Activated gamma-delta T cell (primary cell): ENCODE results near the gene XAF1.
"Not testable (repeated sequence)": the region's sequence is repeated elsewhere in the genome, so short reads cannot be mapped to it uniquely, and the experiment has no call there.

Source experiments
- DNase-seq: peaks from one replicate; lab custom pipeline; 2025; lab: John Stamatoyannopoulos, UW

XAF1 gene

DNA sequence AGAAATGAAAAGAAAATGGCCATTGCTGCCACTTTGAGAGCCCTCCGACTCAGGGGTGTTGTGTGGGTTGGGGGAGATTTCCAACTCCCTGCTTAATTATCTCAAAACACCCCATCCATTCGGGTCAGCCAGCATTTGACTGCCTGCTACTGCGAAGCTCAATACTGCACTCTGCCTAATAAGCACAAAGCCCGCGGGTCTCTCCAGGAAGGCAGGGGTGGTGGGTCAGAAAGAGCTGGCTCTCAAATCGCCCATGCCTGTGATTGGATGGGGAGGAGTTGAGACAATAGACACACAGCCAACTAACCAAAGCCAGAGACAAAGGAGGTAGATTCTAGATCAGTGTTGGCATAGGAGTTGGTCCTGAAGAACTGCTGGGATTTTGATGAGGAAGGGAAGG is 2.3 kb upstream of the XAF1 start:
- DNase-seq = no peak

- no peak for DNase-seq
Observed at GRCh38 chr17:6755281-6755680, 565 bp upstream of the XAF1 start.

- DNase-seq = no peak
Observed at GRCh38 chr17:6756425-6757031, 682 bp downstream of the XAF1 start.

GRCh38 chr17:6757747-6758146 is 1.9 kb downstream of the XAF1 start:
- DNase-seq = no peak

- no peak for DNase-seq
Observed at GRCh38 chr17:6761779-6762178, 5.9 kb downstream of the XAF1 start.

DNA sequence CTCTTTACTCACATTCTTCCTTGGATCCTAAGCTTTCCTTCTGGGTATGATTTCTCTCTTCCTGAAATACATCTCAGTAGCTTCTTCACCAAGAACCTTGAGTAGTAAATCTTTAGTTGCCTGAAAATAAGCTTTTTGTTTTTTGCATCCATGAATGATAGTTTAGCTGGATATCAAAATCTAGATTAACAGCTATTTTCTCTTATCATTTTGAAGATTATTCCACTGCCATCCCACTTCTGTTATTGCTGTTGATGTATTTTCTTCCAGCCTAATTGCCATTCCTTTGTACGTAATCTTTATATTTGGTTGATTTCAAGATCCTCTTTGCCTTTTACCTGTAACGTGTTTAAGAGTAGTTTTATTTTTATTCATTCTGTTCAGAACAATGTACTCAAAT is 12.6 kb downstream of the XAF1 start:
- no peak for DNase-seq

DNA sequence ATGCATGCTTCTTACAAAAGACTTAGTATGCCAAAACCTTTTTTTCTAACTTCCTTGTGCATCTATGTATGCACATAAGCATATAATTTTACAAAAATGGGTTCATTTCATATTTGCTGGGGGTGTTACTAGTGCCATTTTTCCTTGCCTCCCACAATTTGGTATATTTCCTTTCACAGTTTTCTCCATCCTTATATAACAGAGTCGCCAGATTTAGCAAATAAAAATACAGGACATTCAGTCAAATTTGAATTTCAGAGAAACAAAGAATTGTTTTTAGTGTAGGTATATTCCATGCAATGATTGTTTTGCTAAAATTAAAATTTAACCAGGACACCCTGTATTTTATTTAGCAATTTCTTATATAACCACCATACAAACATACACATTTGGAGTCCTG is 16.2 kb downstream of the XAF1 start:
- no peak for DNase-seq

GRCh38 chr17:6774906-6775305 is 19.1 kb downstream of the XAF1 start:
- DNase-seq = not testable (repeated sequence)

DNA sequence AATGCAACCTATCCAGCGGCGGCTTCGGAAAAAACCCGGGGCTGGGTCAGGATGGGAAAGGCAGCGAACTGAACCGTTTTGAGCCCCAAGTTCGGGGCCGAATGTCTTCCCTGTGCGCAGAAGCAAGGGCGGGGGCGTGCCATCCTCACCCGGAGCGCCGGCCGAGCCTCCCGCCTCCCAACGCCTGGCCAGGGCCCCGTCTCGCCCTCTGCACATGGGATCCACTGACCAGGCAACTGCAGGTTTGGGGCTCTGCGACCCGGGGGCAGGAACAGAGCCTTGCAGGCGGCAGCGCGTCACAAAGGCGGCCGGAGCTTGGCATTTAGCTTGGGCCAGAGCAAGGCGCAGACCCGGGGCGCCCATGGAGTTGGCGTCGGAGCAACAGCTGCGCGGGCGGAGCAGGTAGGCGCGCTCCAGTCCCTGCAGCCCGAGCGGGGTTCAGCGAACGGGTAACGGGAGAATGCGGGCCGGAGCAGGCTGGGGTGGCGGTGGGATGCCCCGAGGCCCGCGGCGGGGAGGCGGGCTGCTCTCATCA is 20.1 kb downstream of the XAF1 start, which contains the start of gene FBXO39:
TSS of gene FBXO39 (plus strand) at position 345 of the 535 bp plus-strand sequence. CDS start 3,654 bp downstream, outside the sequence.
- no peak for DNase-seq

- DNase-seq = no peak
Observed at GRCh38 chr17:6779411-6779810, 23.6 kb downstream of the XAF1 start.

GRCh38 chr17:6780001-6780400 is 24.2 kb downstream of the XAF1 start:
- DNase-seq = no peak

DNA sequence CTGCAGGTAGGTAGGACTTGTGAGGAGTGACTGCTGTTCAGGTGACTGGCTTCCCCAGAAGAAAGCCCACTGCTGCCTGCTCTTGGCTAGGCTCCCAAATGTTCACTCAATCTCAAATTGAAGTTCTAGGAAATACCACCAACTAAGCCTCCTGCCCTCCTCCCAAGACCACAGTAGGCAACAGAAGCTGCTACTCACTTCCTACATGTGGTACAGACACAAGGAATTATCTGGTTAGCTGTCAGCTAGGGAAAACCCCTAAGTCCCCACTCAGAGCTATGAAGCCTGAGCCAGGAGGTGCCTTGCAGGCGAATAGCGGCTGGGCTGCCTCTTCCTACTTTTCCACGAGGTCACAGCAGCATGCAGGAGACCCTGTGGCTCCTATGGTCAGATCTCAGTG is 25.0 kb downstream of the XAF1 start:
- DNase-seq = no peak

DNA sequence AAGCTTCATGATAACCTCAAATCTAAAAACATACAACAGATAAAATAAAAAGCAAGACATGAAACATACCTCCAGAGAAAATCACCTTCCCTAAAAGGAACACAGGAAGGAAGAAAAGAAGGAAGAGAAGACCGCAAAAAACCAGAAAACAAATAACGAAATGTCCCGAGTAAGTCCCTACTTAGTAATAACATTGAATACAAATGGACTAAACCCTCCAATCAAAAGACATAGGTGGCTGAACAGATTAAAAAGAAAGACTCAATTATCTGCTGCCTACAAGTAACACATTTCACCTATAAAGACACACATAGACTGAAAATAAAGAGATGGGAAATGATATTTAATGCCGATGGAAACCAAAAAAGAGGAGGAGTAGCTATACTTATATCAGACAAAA is 26.4 kb downstream of the XAF1 start:
- no peak for DNase-seq

DNA sequence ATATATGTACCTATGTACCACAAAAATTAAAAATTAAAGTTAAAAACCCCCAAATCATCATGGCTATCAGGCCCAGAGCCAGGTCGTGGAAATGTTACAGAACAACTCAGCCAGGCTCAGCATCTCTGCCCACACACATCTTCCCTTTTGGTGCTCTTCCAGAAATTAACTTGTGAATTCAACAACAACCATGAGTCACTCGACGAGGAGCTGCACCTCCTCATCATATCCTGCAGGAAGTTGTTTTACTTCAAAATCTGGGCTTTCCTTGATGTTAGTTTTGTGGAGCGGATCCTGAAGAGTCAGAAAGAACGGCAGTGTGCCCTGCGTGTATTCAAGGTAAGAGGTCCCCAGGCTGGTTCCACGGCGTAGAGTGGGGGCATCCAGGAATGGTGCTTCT is 30.8 kb downstream of the XAF1 start:
- DNase-seq = no peak

DNA sequence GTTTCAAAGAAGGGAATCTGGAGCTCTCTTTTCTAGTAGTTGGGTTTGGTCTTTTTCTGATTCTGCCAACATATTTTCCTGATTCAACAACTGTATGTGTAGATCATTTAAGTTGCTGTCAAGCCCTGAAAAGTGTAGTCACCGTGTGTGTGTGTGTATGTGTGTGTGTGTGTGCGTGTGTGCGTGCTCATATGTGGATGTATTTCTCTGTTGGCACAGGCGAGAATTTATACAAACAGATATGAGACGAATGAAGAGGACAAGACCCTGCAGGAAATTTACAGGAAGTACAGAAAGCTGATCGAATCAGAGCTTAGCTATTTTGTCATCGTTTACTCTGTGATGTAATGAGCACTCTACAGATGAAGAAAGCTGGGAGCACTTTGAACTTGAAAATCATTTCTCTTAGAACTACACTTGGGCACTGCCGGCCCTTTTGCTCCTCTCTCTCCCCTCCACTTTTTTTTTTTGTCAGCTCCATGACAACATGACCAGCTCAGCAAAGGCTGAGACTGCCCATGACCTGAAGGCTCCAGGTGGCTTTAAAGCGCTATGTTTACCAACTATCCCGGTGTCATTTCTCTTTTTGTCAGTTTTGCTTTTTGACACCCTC is 31.3 kb downstream of the XAF1 start:
- no peak for DNase-seq

- DNase-seq = no peak
Observed at GRCh38 chr17:6789146-6789545, 33.3 kb downstream of the XAF1 start.

DNA sequence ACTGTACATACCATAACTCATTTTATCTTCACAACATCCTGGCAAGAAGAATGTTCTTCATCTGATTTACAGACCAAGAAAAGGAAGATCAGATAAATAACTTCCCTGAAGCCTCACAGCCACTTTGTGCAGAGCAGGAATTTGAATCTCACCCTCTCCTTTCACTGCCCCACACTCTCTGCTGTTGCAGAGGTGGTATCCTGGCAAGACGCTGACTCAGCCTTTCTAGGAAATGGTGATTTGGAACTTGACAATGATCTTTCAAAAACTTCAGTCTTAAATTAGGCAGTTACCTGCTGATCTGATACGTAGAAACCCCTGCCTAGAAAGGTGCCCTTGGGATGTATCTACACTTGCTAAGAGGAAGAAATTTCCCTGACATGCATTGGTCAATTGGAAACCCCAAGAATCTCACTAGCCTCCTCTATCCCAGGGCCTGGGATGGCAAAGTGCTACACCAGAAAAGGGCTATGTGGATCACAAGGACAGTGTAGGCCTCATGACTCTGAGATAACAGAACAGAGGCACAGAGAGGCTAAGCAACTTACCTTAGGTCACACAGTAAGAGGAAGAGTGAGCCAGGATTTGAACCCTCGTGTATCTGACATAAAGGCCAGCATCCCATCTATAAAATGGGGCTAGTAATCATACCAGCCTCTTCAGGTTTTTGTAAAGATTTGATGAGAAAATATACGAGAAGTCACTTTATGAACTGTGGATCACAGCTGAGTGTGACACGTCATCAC is 38.1 kb downstream of the XAF1 start:
- no peak for DNase-seq

DNA sequence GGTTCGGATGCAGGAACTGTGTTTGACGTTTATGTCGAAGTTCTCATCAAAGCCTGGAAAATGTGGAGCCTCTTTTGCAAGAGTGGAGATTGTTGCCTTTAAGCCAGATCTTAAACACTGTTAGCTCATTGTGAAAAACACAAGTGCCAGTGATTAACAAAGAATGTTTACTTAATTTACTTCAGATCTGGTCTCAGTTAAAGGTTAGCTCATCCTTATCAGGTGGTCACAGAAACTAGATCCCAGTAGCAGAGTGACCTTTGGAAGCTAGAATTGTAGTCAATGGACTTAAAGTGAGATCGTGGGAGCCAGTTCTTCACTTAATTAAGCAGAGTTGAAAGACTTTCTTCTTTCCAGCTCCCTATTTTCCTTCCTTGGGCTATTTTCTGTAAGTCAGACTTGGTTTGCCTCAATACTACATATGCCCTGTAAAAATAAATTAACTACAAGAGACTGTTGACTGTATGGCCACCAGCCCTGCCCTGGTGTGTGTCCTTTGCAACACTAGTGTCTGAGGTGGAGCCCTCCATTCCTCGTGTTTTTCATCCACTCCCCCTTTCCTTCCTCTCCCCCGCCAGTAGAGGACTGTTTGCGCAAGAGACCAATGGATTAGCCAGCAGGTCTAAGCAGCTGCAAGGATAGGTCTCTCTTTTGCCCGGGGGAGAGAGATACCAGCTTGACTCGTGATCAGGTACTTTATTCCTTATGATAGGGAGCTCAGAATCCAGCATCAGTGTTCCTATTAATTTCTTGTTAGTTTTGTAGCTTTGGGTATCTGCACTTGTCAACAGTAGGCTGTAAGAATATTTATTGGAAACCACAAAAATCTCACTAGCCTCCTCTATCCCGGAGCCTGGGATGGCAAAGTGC is 40.4 kb downstream of the XAF1 start:
- no peak for DNase-seq

DNA sequence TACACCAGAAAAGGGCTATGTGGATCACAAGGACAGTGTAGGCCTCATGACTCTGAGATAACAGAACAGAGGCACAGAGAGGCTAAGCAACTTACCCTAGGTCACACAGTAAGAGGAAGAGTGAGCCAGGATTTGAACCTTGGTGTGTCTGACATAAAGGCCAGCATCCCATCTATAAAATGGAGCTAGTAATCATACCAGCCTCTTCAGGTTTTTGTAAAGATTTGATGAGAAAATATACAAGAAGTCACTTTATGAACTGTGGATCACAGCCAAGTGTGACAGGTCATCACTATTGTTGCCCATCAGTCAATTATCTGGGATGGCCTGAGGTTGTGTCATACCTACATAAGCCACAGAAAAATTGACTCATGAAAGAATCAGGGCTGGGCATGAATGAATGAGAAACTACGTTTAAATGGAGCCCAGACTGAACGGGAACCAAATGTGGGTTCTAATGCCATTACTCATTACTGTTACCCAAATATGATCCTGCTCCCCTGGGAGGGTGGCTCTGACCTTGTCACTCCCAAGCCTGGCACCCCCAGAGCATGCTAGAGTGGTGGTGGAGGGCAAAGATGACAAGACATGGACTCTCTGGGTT is 41.1 kb downstream of the XAF1 start:
- DNase-seq = no peak

GRCh38 chr17:6797718-6798351 is 42.0 kb downstream of the XAF1 start:
- no peak for DNase-seq

DNA sequence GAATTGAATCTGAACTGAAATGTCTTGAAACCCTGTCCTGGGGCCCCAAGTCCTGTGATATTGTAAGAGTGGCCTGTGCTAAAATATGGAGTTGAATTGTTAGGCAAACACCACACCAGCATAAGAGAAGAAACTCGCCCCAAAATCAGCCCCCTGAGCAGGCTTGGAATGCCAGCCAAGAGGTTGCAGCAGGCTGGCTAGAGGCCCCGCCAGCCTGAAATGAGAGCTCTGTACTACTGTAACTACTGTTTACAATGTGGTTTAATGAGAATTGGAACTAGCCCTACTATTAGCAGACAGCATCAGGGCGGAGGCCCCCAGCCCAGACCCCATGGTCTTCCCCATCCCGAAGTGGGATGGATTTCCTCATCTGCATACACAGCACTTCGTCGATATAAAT is 43.9 kb downstream of the XAF1 start:
- DNase-seq = no peak
